ENCODE measurements around the gene SASS6.
"Not testable (repeated sequence)": the region's sequence is repeated elsewhere in the genome, so short reads cannot be mapped to it uniquely, and the experiment has no call there.

The SASS6 gene

DNA sequence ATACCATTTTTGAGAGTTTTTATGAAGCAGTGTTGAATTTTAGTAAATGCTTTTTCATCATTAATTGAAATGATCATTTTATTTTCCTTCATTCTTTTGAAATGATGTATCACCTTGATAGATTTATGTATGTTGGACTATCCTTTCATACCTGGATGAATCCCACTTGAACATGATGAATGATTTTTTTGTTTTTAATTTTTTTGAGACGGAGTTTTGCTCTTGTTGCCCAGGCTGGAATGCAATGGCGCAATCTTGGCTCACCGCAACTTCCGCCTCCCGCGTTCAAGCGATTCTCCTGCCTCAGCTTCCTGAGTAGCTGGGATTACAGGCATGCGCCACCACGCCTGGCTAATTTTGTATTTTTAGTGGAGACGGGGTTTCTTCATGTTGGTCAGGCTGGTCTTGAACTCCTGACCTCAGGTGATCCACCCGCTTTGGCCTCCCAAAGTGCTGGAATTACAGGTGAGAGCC, 85.5 kb downstream of the SASS6 start:
- not testable (repeated sequence) for DNase-seq (ENCODE audit: low read depth)

DNA sequence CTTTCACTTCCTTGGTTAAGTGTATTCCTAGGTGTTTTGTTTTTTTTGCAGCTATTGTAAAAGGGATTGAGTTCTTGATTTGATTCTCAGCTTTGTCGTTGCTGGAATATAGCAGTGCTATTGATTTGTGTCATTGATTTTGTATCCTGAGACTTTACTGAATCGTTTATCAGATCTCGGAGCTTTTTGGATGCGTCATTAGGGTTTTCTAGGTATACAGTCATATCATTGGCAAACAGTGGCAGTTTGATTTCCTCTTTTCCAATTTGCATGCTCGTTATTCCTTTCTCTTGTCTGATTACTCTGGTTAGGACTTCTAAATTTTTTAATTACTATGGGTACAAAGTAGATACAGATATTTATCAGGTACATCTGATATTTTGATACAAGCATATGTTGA, 87.5 kb downstream of the SASS6 start:
- no peak for DNase-seq (ENCODE audit: low read depth)

DNA sequence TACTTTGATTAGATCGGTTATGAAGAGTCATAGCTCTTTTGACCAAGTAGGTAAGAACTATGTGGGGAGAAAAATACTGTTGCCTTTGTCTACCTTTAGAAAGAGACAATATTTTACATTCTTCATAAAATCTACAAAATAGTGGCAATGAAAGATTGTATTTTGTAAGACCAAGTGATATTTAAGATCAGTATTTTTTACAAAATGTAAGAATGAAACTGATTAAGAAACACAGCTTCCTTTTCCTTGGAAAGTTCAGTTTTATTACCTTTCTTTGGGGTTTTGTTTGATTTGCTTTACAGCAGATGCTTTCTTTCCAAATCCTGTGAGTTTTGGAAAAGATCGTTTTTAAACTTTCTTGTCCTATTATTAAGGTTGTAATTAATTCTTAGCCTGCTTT, 93.1 kb downstream of the SASS6 start:
- DNase-seq (ENCODE audit: low read depth) = no peak

DNA sequence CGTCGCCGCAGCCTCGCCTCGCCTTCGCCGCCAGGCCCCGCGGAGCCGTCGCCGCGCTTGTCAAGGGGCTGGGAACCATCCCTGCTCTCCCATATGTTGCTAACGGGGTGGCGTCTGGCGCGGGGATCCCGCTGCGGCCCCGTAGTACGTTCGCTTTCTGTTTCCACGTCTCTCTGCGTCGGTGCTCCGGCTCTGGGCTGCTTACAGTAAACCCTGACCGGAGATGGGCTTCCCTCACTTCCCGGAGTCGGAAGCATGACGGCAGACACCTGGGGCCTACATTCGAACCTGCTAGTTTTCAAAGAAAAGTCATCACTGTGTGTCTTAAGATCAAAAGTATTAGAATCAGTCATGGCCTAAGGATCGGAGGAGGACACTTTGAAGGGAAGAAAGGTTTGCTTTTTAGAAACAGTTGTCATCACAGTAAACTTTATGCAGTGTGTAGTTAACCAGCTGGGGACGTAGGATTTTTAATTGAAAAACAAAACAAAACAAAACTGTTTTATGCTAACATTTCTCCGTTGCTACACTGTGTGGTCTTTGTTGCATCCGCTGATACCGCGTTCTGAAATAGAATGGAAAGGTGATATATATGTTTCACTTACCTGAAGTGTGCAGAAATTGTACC, 94.0 kb downstream of the SASS6 start:
- DNase-seq (ENCODE audit: low read depth) = peak; percentile 76

DNA sequence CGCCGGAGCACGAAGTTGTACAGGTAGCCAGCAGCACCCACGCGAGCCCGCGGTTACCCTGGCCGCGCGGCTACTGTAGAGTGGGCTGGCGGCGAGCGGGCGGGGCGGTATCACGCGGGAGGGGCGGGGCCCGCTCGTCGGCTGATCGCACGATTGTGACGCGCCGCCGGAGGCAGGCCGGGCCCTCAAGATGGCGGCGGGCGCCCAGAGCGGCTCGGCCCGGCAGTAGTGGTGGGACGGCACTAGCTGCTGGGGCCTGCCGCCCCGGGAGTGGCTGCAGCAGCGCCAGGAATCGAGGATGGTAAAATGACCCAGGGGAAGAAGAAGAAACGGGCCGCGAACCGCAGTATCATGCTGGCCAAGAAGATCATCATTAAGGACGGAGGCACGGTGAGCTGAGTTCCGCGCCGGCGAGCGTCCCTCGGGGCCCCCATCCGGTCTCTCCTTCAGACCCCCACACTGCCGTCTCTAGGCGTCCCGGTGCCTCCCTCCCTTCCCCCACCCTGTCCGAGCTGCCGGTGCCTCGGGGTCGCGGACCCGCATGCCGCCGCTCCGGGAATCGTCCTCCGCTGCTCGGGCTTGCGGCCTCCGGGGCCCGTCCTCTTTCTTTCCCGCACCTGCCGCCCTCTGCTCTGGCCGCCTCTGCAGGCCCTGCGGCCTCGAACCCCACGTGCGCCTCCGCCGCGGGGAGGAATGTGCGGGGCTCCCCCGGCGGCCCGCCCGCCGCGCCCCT, 94.6 kb downstream of the SASS6 start:
- DNase-seq (ENCODE audit: low read depth) = peak; percentile 86

DNA sequence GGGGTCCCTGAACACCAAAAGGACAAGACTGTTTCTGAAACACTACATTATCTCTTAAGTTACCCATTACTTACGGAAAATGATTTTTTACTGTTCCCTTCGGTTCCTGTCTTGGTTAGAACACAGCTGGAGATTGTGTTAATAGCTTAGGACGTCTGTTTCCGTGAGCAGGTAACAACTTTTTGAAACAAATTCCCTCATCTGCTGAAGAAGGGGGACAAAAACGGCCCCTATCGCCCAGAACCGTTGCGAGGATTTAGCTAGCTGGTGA, 95.1 kb downstream of the SASS6 start:
- no peak for DNase-seq (ENCODE audit: low read depth)

DNA sequence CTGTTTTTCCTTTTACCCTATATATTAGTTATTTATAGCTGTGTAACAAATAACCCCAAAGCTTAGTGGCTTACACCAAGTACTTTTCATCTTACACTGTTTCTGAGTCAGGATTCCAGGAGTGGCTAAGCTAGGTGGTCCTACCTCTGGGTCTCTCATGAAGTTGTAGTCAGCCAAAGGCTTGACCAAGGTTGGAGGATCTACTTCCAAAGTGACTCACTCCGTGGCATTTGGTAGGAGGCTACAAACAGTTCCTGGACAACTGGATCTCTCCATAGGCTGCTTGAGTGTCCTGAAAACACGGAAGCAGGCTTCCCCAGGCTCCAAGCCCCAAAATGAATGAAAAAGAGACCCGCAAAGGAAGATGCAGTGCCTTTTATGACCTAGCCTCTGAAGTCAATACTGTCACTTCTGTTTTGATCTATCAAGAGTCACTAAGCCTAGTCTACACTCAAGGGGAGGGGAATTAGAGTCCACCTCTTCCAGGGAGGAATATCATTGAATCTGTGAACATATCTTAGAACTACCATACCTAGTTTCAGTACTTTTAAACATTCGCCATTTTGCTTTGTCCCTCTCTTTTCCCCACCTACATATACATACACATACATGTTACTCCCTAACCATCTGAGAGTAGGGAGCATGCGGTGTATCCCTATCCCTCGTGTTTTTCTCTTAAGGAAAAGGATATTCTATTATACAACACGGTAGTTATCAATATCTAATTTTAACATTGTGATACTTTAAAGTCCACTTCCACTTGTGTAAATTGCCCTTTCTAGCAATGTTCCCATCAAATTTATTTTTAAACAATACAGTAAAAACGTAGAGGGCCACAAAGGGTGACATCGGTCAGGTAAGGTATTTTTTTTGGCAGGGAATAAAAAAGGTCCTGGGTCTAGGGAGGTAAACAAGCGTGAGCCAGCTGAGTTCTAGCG, 95.7 kb downstream of the SASS6 start:
- DNase-seq (ENCODE audit: low read depth) = peak; percentile 64

DNA sequence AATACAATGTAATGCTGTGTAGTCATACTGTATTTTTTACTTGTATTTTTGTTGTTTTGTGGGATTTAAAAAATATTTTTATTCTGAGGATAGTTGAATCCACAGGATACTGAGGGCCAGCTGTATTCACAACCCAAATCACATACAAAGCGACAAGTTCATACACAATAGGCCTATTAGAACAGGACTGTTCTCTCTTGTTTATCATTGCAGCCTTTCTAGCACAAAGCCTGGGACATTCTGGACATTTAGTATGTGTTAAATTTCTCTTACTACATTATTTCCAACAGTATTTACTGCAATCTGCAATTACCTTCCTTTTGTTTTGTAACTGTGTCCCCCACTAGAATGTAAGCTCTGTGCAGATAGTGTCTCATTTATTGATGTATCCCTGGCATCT, 97.5 kb downstream of the SASS6 start:
- DNase-seq (ENCODE audit: low read depth) = no peak

DNA sequence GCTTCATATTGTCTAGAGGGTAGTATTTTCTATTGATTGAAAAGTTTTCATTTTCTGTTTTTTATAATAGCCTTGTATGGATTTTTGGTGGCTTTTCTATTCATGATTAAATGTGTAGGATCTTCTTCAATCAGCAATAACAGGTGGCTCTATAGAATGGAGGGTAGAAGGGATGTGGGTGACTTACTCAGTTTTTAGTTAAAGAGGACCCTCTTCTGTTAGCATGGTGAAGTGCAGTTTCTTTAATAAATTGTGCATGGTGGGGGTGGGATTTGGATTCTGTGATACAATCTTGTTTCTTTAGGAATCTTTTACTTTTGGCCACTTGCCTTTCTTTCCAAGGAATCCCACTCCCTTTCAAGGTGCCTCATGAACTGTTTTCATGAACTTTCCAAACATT, 98.3 kb downstream of the SASS6 start:
- DNase-seq (ENCODE audit: low read depth) = peak; percentile 31

Data from EH (cell line).